ENCODE results near the gene SCFD2.

- TF ChIP-seq CTCF (IDR thresholded peaks at IDR 0.05), result no peak
- no peak for TF ChIP-seq POLR2A (IDR thresholded peaks at IDR 0.05)
Observed at GRCh38 chr4:53040851-53041250, 325.0 kb downstream of the SCFD2 start.
